Midbrain (tissue), 1 donor: ENCODE measurements around the gene EDIL3.
A peak's percentile ranks its signal among the peaks of the same experiment; 100 is the strongest.
"Not testable (repeated sequence)": the region's sequence is repeated elsewhere in the genome, so short reads cannot be mapped to it uniquely, and the experiment has no call there.

Experiments used
- DNase-seq: peaks from one replicate; lab custom pipeline; 2025; lab: John Stamatoyannopoulos, UW

The EDIL3 gene

DNA sequence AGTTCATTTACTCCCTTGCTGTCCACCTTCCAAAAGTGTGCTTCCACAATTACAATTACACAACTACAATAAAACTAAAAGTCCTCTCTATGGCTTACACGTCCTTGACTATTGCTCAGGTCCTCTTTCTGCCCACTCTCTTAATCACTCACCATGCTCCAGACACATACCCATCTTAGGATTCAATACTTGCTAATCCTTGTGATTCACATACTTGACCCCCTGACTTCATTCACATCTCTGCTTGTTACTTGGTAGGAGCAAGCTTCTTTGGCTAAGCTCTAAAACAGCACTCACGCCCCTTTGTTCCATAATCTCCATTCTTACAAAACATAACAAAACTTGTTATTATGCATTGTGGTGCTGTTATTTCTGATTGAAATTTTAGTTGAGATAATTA lies 215.8 kb downstream of the EDIL3 start:
- no peak for DNase-seq

- no peak for DNase-seq
These were observed 221.0 kb downstream of the EDIL3 start for GRCh38 chr5:84163671-84164070.

DNA sequence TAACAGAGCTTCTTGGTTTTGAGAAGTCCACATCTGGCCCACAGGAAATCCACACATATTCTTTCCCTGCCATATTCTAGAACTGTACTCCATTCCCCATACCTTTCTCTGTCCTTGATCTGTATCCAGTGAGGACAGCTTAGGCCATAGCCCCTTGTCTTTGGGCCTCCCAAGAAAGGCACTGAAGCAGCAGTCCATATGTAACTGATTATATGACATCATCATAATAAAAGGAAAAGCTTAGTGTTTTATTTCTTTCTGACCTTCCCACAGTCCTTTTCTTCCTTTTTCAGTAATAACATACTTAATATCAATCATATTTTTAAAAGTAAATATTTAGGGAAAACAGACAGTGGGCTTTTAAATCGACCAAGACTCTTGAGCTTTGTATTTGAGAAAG lies 222.0 kb downstream of the EDIL3 start:
- no peak for DNase-seq

DNA sequence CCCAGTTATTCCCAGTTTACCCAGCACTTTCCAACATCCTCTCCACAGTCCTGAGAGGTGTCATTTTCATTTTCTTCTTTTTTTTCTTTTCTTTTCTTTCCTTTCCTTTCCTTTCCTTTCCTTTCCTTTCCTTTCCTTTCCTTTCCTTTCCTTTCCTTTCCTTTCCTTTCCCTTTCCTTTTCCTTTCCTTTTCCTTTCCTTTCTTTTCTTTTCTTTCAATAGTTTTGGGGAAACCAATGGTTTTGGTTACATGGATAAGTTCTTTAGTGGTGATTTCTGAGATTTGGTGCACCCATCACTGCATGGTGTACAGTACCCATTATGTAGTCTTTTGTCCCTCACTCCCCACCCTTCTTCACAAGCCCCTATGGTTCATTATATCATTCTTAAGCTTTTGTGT lies 224.0 kb downstream of the EDIL3 start:
- DNase-seq = not testable (repeated sequence)

GRCh38 chr5:84149094-84149493 lies 235.6 kb downstream of the EDIL3 start:
- no peak for DNase-seq

DNA sequence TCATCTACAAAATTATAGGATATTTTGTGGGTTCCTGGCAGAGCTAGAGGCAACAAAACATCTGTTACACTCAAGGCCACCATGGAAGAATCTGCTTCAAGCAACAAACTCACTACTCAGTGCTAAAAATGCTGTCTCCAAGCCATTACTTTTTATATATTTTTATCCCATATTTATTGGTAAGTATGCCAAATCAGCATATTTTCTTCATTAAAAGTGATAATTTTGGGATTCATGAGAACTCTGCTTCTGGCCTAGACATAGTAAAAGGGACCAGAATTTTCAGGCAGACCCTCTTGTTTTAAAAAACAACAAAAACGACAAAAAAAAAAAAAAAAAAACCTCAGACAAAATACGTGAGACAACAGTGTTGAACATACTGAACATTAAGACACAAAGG lies 236.0 kb downstream of the EDIL3 start:
- no peak for DNase-seq

DNA sequence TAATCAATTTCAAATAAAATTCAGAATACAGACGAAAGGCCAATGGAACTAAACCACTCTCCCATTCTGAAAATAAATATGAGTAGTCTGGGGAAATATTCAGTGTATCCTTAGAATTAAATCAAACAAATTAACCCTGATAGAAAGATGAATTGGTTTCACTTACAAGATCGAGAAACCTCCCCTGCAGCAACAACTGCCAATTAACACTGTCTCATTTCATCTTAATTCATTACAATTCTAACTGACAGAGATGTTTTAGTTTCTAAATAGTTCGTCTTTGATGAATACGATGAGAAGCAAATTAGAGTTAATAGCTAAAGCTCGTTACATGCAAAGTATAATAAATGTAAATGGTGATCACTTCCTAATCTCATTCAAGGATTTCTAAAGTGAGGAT lies 247.1 kb downstream of the EDIL3 start:
- DNase-seq = no peak

GRCh38 chr5:84131372-84131771 lies 253.3 kb downstream of the EDIL3 start:
- no peak for DNase-seq

GRCh38 chr5:84130006-84130580 lies 254.6 kb downstream of the EDIL3 start:
- DNase-seq = no peak

DNA sequence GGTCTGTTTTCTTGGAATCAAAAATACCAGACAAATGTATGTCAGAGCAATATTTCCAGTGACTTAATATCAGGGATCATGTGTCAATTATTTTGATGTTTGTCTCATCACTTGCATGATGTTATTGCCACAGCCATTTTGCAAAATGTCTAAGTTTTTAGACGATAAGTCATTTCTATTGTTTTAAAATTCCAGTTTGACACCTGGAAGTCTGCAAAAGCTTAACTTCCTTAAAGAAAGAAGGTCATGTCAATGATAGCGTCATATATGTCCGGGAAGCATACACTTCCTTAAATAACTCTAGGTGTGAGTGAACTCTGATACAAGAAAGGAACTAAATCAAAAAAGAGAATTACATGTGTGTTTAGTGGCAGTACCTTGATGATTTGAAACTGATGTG lies 259.5 kb downstream of the EDIL3 start:
- DNase-seq = no peak

GRCh38 chr5:84119252-84119651 lies 265.4 kb downstream of the EDIL3 start:
- DNase-seq = no peak

GRCh38 chr5:84118551-84118950 lies 266.1 kb downstream of the EDIL3 start:
- no peak for DNase-seq

DNA sequence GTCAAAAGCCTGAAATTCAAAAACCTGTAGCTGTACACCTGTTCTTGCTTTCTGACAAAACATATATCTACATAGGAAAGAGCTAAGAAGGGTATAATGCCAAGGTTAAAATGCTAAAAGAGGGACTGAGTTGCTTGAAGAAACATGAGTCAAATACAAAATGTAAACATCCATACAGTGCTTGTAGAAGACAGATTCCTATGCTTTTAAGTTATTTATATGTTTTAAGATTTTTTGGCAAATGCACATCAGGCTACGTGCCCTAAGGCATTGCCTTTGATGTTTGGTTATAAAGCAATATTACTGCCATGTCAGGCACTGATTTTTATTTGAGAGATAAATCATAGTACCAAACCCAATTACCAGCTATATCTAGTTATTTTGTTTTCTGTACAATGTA lies 269.0 kb downstream of the EDIL3 start:
- DNase-seq = no peak

DNA sequence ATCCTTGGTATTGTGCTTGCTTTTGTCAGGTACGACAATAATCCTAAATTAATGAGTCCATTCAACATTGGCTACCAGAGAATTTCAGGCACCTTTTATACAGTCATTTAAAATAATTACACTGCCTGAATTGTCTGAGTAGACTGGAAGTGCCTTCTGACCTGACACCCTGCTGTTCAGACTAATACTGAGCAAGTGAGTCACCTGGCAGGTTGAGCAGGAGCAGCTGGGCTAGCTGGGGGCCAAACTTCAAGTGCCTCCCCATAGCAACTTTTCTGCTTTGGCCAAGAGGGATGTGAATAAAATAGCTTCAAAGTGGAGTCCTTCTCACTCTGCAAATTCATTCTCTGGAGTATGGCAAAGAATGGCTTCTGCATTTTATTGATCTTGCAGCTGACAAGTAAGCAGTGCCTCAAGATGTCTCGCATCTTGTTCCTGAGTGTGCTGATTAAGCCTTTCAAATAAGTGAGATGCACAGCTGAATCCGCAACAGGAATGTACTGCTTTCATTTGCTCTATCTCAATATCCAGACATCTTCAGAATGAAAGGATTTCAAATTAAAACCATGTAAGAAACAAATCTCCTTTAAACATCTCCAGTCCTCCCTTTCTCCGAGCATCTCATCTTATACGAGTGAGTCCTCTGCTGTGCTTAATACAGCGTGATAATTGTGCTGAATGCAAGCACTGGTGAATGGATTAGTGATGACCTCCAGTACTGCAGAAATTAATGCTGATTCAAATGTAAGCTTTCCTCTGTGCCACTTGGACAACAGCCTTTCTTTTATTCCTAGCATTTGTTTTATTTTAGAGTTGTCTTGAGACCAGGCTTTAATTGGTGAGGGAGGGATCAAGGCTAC lies 271.2 kb downstream of the EDIL3 start:
- no peak for DNase-seq

GRCh38 chr5:84092738-84093137 lies 291.9 kb downstream of the EDIL3 start:
- no peak for DNase-seq

- no peak for DNase-seq
These were observed 293.4 kb downstream of the EDIL3 start for GRCh38 chr5:84091127-84091799.

- peak; percentile 6 for DNase-seq
These were observed 295.7 kb downstream of the EDIL3 start for GRCh38 chr5:84088996-84089395.

- no peak for DNase-seq
These were observed 298.2 kb downstream of the EDIL3 start for GRCh38 chr5:84086511-84086910.

DNA sequence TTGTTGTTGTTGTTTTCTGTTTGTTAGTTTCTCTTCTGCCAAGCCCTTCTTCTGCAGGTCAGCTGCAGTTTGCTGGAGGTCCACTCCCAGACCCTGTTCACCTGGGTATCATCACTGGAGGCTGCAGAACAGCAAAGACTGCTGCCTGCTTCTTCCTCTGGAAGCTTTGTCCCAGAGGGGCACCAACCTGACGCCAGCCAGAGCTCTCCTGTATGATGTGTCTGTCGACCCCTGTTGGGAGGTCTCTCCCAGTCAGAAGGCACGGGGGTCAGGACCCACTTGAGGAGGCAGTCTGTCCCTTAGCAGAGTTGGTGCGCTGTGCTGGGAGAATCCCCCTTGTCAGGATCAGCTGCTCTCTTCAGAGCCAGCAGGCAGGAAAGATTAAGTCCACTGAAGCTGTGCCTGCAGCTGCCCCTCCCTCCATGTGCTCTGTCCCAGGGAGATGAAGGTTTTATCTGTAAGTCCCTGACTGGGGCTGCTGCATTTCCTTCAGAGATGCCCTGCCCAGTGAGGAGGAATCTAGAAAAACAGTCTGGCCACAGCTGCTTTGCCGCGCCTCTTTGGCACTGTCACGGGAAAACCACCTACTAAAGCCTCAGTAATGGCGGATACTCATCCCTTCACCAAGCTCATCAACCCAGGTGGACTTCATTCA lies 299.2 kb downstream of the EDIL3 start:
- DNase-seq = no peak

DNA sequence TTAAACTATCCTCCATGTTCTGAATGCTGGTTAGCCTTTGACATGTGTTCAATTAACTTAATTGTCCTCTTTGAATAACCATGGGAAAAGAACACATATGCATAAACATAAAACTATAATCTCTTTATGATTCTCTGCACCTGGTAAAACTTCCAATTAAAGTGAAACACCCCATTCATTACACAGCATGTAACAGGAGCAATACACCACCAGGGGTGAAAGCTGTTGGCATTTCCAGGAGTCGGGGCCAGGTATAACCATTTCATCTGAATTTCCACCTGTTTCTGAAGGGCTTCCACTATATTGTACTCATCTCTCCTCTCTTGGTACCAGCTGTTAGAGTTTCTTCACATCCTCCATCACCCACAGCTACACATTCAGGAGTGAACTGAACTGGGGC lies 303.8 kb downstream of the EDIL3 start:
- DNase-seq = no peak

- no peak for DNase-seq
These were observed 312.3 kb downstream of the EDIL3 start for GRCh38 chr5:84072339-84072738.

GRCh38 chr5:84069608-84070179 lies 315.0 kb downstream of the EDIL3 start:
- no peak for DNase-seq
